Measurements from ENCODE around the gene KHK.

Gene KHK

GRCh38 chr2:27085673-27086089 lies 891 bp upstream of the KHK start:
- DNase-seq = peak; percentile 67
- H3K4me3 ChIP-seq (ENCODE audit: low read depth, low read length) = peak overlapping the region; percentile 61

GRCh38 chr2:27086090-27086723 lies 365 bp upstream of the KHK start:
- peak overlapping the region; percentile 61 for H3K4me3 ChIP-seq (ENCODE audit: low read depth, low read length)
- no peaks in the 10 kb centered on the region for H3K27me3 ChIP-seq
- peaks cover 18% of the 10 kb centered on the region for H3K36me3 ChIP-seq
- TF ChIP-seq, protein P1, sequence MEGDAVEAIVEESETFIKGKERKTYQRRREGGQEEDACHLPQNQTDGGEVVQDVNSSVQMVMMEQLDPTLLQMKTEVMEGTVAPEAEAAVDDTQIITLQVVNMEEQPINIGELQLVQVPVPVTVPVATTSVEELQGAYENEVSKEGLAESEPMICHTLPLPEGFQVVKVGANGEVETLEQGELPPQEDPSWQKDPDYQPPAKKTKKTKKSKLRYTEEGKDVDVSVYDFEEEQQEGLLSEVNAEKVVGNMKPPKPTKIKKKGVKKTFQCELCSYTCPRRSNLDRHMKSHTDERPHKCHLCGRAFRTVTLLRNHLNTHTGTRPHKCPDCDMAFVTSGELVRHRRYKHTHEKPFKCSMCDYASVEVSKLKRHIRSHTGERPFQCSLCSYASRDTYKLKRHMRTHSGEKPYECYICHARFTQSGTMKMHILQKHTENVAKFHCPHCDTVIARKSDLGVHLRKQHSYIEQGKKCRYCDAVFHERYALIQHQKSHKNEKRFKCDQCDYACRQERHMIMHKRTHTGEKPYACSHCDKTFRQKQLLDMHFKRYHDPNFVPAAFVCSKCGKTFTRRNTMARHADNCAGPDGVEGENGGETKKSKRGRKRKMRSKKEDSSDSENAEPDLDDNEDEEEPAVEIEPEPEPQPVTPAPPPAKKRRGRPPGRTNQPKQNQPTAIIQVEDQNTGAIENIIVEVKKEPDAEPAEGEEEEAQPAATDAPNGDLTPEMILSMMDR (IDR thresholded peaks at IDR 0.05; ENCODE audit: low read depth, low read length) = peak; percentile 61
- no peaks in the 10 kb centered on the region for H3K9me3 ChIP-seq
- peaks cover 12% of the 10 kb centered on the region for H3K4me1 ChIP-seq
- peak; percentile 97 for DNase-seq

More at GRCh38 chr2:27085673-27086089, 891 bp upstream of the KHK start:
- no peaks in the 10 kb centered on the region for H3K27me3 ChIP-seq
- H3K9me3 ChIP-seq = no peaks in the 10 kb centered on the region
- H3K4me1 ChIP-seq = peaks cover 15% of the 10 kb centered on the region
- TF ChIP-seq, protein P1 (IDR thresholded peaks at IDR 0.05; ENCODE audit: low read depth, low read length) = peak; percentile 53
- peaks cover 20% of the 10 kb centered on the region for H3K36me3 ChIP-seq

- Histone ChIP-seq H3K4me1 (peaks cover 5% of the 10 kb centered on the region; the same call in 1 of the 2 replicates), H3K27me3 (no peaks in the 10 kb centered on the region), H3K36me3 (peaks cover 4% of the 10 kb centered on the region; the same call in 1 of the 2 replicates), H3K9me3 (no peaks in the 10 kb centered on the region), H3K4me3 (ENCODE audit: low read depth, low read length) (peak overlapping the region; percentile 80; the same call in 1 of the 2 replicates)
- no peak for DNase-seq
- TF ChIP-seq, protein P1 (IDR thresholded peaks at IDR 0.05; ENCODE audit: low read depth, low read length) = no peak
Measured at GRCh38 chr2:27087823-27088410, 1.3 kb downstream of the KHK start.

DNA sequence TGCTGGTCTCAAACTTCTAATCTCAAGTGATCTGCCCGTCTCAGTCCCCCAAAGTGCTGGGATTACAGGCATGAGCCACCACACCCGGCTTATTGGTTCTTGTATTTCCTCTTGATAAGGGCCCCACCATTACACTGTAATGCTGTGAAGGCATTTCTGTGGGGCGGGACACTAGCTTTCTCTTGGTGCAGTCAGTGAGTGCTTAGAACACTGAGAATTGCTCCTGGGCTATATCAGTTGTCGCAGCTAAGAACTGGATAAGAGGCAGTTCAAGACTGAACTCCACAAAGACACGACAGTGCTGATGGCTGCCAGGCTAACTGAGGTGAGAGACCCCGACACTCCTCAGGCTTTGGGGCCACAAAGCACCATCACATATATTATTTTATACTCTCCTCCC lies 2.1 kb downstream of the KHK start:
- H3K27me3 ChIP-seq = no peaks in the 10 kb centered on the region
- TF ChIP-seq, protein P1 (IDR thresholded peaks at IDR 0.05; ENCODE audit: low read depth, low read length) = no peak
- DNase-seq = no peak
- no peak overlapping the region for H3K4me3 ChIP-seq (ENCODE audit: low read depth, low read length)
- H3K4me1 ChIP-seq = peaks cover 3% of the 10 kb centered on the region; the same call in 1 of the 2 replicates
- H3K36me3 ChIP-seq = no peaks in the 10 kb centered on the region; the same call in 1 of the 2 replicates
- H3K9me3 ChIP-seq = no peaks in the 10 kb centered on the region

DNA sequence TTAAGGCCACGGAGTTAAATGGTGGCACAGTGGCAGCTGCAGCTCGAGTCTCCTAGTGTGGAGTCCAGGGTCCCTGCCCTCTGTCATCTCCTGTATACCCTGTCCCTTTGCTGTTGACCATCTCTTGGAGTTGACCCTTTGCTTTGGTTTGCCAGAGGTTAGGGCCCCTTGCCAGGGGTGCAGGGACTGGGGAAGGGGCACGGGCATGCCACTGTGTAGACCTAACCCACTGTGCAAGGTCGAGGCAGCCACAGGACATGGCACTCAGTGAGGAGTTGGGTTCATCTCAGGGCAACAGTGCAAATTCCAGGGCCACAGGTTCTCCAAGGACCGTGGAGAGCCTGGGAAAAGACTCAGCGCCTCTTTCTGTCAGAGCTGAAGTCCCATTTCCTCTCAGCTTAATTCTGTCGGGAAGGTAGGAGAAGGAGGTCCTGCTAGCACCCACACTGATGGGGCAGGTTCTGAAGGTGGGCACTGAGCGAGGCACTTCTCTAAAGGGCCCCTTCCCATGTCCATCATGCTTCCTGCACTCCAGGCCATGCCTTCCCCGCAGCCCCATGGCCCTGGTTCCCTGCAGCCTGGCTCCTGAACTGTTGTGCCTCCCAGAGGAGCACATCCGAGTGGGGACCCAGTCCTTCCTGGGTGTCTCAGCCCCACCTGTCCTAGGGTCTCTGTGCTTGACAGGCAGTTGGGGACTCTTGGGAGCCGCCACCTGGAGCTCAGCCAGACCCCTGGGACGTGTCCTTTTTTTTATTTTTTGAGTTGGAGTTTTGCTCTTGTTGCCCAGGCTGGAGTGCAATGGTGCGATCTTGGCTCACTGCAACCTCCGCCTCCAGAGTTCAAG lies 2.8 kb downstream of the KHK start:
- no peaks in the 10 kb centered on the region for H3K27me3 ChIP-seq
- TF ChIP-seq, protein P1 (IDR thresholded peaks at IDR 0.05; ENCODE audit: low read depth, low read length) = no peak
- no peaks in the 10 kb centered on the region for H3K36me3 ChIP-seq
- H3K4me1 ChIP-seq = peaks cover 3% of the 10 kb centered on the region; the same call in 1 of the 2 replicates
- no peak overlapping the region for H3K4me3 ChIP-seq (ENCODE audit: low read depth, low read length)
- no peak for DNase-seq
- H3K9me3 ChIP-seq = no peaks in the 10 kb centered on the region

Data from BE2C (cell line).